ENCODE results near the gene NOS3. TPM values are rescaled to one million over a fixed set of nuclear protein-coding genes. Genes with fewer than 3 reads are reported as not detected.

The NOS3 gene
- total RNA-seq, 4 donors from 2014 or later: 6.6 to 50.1 (median 15.8) TPM

DNA sequence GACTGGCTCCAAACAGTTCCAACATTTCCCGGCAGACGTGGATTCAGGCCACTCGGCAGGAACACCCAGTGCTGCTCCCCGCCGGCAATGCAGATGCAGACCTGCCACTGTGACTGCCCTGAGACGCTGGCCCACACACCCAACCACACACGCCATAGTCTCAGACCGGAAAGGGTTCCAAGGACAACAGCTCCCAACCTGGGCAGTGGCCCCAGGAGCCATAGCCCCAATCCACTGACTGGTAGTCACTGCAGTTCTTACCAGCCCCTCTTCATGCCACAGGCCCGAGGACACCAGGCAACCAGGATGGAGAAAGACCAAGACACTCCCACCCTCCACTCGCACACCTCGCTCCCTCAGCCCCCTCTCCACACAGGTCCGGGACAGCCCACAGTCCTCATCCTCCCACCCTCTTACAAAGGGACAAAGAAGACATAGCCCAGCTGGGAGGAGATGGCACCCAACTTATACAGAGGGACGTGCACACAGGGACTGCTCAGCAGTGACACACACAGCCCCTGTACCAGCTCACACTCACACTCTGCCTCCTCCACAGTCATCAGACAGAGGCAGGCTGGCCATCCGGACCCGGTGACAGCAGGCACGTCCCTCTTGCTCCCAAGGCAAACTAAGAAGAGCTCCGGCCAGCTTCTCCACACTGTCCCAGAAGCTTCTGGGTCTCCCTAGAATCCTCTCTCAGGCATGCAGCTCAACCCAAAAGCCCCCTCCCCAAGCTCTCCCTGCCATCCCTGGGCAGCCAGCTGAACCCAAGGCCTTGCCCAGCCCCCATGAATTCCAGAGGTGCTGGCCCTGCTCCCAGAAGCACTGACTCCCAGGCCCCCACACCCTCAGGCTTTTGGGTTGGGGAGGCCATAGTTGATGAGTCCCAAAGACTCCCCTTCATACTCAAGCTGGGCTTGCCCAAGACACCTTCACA lies 37.5 kb upstream of the NOS3 start:
- H3K36me3 ChIP-seq: no peaks in the 10 kb centered on the region
- no peak overlapping the region for H3K4me3 ChIP-seq
- H3K4me1 ChIP-seq: peaks cover 0 to 16% of the 10 kb centered on the region in 2 donors
- no peak for TF ChIP-seq POLR2A (IDR thresholded peaks at IDR 0.05)
- TF ChIP-seq, protein P1, sequence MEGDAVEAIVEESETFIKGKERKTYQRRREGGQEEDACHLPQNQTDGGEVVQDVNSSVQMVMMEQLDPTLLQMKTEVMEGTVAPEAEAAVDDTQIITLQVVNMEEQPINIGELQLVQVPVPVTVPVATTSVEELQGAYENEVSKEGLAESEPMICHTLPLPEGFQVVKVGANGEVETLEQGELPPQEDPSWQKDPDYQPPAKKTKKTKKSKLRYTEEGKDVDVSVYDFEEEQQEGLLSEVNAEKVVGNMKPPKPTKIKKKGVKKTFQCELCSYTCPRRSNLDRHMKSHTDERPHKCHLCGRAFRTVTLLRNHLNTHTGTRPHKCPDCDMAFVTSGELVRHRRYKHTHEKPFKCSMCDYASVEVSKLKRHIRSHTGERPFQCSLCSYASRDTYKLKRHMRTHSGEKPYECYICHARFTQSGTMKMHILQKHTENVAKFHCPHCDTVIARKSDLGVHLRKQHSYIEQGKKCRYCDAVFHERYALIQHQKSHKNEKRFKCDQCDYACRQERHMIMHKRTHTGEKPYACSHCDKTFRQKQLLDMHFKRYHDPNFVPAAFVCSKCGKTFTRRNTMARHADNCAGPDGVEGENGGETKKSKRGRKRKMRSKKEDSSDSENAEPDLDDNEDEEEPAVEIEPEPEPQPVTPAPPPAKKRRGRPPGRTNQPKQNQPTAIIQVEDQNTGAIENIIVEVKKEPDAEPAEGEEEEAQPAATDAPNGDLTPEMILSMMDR (IDR thresholded peaks at IDR 0.05): no peak
- no peaks in the 10 kb centered on the region for H3K27me3 ChIP-seq
- H3K27ac ChIP-seq: peak overlapping the region; percentile 12 to 32
- intact Hi-C loops (cut with DNase I; ENCODE audit: low total_unique reads): no loop called here
- H3K9me3 ChIP-seq: no peaks in the 10 kb centered on the region
- DNase-seq: no peak

DNA sequence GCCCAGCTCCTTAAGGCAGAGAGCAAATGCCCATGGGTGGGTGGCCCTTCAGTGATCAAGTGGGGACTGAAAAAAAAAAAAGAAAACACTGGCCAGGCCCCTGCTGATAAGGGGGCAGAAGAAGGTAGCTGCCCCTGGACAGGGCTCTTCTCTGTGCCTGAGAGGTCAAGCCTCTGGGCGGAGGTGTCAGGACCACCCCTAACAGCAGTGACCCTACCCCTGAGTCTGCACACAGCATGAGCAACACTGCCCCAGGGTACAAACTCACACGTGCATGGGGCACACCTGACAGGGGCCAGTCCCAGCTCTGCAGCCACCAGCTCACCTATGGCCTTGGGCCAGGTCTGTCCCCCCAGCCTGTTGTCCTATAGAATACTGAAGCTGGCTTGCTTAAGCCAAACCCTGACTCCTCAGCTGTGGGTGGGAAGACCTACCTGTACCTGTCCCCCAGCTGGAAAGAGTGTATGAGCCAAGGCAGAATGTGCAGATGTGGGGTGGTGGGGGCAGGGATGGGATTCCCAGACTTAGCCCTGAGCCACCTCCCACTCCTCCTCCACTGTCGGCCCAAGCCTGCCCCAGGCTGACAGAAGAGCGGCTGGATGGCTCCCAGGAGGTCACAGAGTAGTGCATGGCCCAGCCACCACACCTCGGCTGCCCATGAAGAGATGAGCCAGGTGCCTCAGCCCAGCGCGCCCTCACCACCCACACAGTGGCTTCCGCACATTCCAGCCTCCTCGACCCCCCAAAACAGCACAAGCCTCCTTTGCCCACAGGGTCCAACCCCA lies 36.4 kb upstream of the NOS3 start:
- H3K27me3 ChIP-seq: no peaks in the 10 kb centered on the region
- peak overlapping the region; percentile 59 to 74 for H3K27ac ChIP-seq
- peak overlapping the region; percentile 10 to 30 for H3K4me3 ChIP-seq
- no peaks in the 10 kb centered on the region for H3K36me3 ChIP-seq
- H3K4me1 ChIP-seq: peaks cover 0 to 16% of the 10 kb centered on the region in 2 donors
- no peaks in the 10 kb centered on the region for H3K9me3 ChIP-seq
- TF ChIP-seq POLR2A (IDR thresholded peaks at IDR 0.05): no peak
- TF ChIP-seq, protein P1 (IDR thresholded peaks at IDR 0.05): no peak
- peak in 1 of 2 donors; percentile 15 for DNase-seq
- intact Hi-C loops (cut with DNase I; ENCODE audit: low total_unique reads): no loop called here

DNA sequence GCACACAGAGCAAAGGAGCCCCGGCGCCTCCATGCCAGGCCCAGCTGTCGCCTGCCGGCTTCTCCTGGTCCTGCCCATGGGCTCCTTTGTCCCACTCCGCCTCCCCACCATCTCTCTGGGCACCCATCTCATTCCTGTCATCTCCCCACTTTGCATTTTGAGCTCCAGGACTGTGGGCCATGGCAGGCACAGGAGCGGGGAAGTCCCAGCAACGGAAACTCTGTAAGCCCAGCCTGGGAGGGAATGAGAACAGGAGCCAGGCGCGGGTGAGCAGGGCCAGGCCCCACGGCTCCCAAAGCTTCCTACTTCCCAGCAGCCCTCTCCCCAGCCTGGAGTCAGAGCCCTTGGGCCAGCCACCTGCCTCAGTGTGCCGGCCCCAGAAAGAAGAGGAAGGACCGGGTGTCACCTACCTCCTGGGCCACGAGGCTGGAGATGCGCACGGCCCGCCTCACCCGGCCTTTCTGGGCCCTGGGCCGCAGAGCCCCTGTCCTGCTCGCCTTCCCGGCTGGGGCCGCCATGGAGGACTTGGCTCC lies 35.8 kb upstream of the NOS3 start:
- H3K27me3 ChIP-seq: no peaks in the 10 kb centered on the region
- intact Hi-C loops (cut with DNase I; ENCODE audit: low total_unique reads): no loop called here
- peaks cover 0 to 16% of the 10 kb centered on the region in 2 donors for H3K4me1 ChIP-seq
- no peaks in the 10 kb centered on the region for H3K36me3 ChIP-seq
- peak in 1 of 2 donors; percentile 22 for DNase-seq
- H3K9me3 ChIP-seq: no peaks in the 10 kb centered on the region
- peak overlapping the region; percentile 10 to 30 for H3K4me3 ChIP-seq
- H3K27ac ChIP-seq: peak overlapping the region; percentile 59 to 74
- no peak for TF ChIP-seq POLR2A (IDR thresholded peaks at IDR 0.05)
- TF ChIP-seq, protein P1 (IDR thresholded peaks at IDR 0.05): no peak

DNA sequence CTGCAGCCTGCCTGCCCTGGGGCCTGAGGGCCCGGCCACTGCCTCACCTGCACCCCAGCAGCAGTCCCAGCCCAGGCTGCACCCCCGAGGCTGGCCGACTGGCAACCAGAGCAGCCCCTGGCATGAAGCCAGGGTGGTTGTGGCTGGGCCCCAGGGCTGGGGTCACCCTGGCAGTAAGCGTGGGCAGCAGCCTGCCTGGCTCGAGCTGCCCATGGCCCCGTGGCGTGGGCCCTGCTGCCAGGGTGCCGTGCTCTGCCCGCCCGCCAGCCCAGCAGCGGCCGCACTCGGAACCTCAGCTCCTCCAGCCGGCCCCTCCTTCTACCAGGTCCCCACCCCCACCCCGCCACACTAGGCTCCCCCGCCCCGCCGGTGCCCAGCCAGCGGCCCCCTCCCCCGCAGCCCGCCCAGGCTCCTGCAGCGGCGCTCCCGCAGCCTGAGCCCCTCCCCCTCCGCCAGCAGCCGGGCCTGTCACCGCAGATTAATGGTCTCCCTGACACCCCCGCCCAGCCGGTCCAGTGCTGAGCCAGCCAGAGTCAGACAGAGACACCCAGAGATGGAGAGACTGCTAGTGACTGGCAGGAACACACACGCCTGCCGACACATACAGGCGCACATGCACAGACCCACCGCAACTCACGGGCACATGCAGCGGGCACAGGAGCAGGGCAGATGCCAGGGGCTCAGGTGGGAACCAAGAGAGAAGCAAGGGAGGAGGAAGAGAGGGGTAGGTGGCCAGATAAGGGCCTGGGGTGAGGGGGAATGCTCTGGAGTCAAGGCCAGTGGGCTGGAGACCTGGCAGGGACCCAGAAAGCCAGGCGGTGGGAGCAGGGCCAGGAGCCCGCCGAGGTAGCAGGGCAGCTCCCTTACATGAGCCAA lies 35.1 kb upstream of the NOS3 start:
- TF ChIP-seq POLR2A (IDR thresholded peaks at IDR 0.05): no peak
- TF ChIP-seq, protein P1 (IDR thresholded peaks at IDR 0.05): peak in 1 of 4 experiments; percentile 34
- peaks cover 0 to 16% of the 10 kb centered on the region in 2 donors for H3K4me1 ChIP-seq
- intact Hi-C loops (cut with DNase I; ENCODE audit: low total_unique reads): no loop called here

More for the DNA sequence above, 35.1 kb upstream of the NOS3 start:
- Histone ChIP-seq H3K9me3 (no peaks in the 10 kb centered on the region), H3K36me3 (no peaks in the 10 kb centered on the region), H3K27ac (peak overlapping the region; percentile 66 to 74), H3K27me3 (no peaks in the 10 kb centered on the region), H3K4me3 (peak overlapping the region; percentile 10 to 30)
- DNase-seq: peak; percentile 83 to 87

Data from uterus (tissue), 4 donors.